ENCODE measurements around the gene KIF1B. TPM values are rescaled to one million over a fixed set of nuclear protein-coding genes. Genes with fewer than 3 reads are reported as not detected.

The KIF1B gene
- total and polyA plus RNA-seq, 2 experiments from 2014 or later, result 21.5 to 68.4 TPM

DNA sequence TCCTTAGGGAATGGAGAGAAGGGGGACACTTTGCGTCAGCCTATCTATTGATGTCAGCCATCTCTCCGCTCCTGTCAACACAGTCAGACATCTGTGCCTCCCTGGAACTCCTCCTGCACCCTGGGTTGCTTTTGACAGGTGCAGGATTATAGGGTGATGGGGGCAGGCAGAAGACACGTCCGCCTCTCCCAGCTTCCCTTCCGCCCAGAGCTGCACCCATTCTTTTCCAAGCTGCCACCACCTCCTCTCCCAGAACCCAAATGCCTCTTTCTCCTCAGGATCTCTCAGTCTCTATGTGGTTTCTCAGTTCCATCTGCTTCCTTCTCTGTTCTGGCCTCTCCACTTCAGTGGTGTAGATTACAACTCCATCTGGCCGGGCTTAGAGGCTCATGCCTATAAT lies 17.1 kb upstream of the KIF1B start:
- Mint-ChIP-seq H3K27me3 (ENCODE audit: insufficient read depth, low read depth, poor library complexity) (peaks cover 5% of the 10 kb centered on the region), H3K36me3 (ENCODE audit: low read depth) (no peaks in the 10 kb centered on the region), H3K4me1 (peaks cover 3% of the 10 kb centered on the region), H3K4me3 (no peak overlapping the region), H3K27ac (no peak overlapping the region), H3K9me3 (peaks cover 6% of the 10 kb centered on the region; the same call in 2 of the 3 replicates)
- Histone ChIP-seq H3K4me1 (ENCODE audit: insufficient read depth) (no peaks in the 10 kb centered on the region; the same call in 1 of the 2 replicates), H3K4me2 (no peak overlapping the region), H2AFZ (no peak overlapping the region), H3K9me2 (ENCODE audit: insufficient read depth) (no peaks in the 10 kb centered on the region), H3K27me3 (ENCODE audit: insufficient read depth) (no peaks in the 10 kb centered on the region), H3K36me3 (ENCODE audit: insufficient read depth) (no peaks in the 10 kb centered on the region), H3K4me3 (no peak overlapping the region), H3K27ac (ENCODE audit: low read depth) (no peak overlapping the region), H4K20me1 (replicated peaks; ENCODE audit: insufficient read depth) (no peaks in the 10 kb centered on the region), H3K79me2 (replicated peaks; ENCODE audit: insufficient read depth) (no peaks in the 10 kb centered on the region), H3F3A (replicated peaks; ENCODE audit: low read depth) (no peaks in the 10 kb centered on the region)
- no peak for DNase-seq (ENCODE audit: low spot score)
- ATAC-seq, result no peak
- no peak for TF ChIP-seq ZNF462 (CRISPR knock-in tag; IDR thresholded peaks at IDR 0.05)
- TF ChIP-seq, protein P1, sequence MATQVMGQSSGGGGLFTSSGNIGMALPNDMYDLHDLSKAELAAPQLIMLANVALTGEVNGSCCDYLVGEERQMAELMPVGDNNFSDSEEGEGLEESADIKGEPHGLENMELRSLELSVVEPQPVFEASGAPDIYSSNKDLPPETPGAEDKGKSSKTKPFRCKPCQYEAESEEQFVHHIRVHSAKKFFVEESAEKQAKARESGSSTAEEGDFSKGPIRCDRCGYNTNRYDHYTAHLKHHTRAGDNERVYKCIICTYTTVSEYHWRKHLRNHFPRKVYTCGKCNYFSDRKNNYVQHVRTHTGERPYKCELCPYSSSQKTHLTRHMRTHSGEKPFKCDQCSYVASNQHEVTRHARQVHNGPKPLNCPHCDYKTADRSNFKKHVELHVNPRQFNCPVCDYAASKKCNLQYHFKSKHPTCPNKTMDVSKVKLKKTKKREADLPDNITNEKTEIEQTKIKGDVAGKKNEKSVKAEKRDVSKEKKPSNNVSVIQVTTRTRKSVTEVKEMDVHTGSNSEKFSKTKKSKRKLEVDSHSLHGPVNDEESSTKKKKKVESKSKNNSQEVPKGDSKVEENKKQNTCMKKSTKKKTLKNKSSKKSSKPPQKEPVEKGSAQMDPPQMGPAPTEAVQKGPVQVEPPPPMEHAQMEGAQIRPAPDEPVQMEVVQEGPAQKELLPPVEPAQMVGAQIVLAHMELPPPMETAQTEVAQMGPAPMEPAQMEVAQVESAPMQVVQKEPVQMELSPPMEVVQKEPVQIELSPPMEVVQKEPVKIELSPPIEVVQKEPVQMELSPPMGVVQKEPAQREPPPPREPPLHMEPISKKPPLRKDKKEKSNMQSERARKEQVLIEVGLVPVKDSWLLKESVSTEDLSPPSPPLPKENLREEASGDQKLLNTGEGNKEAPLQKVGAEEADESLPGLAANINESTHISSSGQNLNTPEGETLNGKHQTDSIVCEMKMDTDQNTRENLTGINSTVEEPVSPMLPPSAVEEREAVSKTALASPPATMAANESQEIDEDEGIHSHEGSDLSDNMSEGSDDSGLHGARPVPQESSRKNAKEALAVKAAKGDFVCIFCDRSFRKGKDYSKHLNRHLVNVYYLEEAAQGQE (IDR thresholded peaks at IDR 0.05; ENCODE audit: unreplicated experiment), result no peak
- TF ChIP-seq EZH2 (IDR thresholded peaks at IDR 0.05; ENCODE audit: low read depth, unreplicated experiment), result no peak
- no peak for TF ChIP-seq JUNB (IDR thresholded peaks at IDR 0.05; ENCODE audit: unreplicated experiment)
- no peak for TF ChIP-seq ETS1 (IDR thresholded peaks at IDR 0.05)
- TF ChIP-seq NANOG (IDR thresholded peaks at IDR 0.05; ENCODE audit: borderline replicate concordance), result no peak
- no peak for TF ChIP-seq STAT1 (IDR thresholded peaks at IDR 0.05; ENCODE audit: unreplicated experiment)
- TF ChIP-seq CREB1 (CRISPR knock-in tag; IDR thresholded peaks at IDR 0.05; ENCODE audit: low read depth), result no peak
- TF ChIP-seq ZNF331 (CRISPR knock-in tag; IDR thresholded peaks at IDR 0.05; ENCODE audit: low read depth), result no peak
- TF ChIP-seq ZNF114 (CRISPR knock-in tag; IDR thresholded peaks at IDR 0.05), result no peak
- TF ChIP-seq EZH2phosphoT487 (IDR thresholded peaks at IDR 0.05; ENCODE audit: unreplicated experiment), result no peak
- TF ChIP-seq, protein P2, sequence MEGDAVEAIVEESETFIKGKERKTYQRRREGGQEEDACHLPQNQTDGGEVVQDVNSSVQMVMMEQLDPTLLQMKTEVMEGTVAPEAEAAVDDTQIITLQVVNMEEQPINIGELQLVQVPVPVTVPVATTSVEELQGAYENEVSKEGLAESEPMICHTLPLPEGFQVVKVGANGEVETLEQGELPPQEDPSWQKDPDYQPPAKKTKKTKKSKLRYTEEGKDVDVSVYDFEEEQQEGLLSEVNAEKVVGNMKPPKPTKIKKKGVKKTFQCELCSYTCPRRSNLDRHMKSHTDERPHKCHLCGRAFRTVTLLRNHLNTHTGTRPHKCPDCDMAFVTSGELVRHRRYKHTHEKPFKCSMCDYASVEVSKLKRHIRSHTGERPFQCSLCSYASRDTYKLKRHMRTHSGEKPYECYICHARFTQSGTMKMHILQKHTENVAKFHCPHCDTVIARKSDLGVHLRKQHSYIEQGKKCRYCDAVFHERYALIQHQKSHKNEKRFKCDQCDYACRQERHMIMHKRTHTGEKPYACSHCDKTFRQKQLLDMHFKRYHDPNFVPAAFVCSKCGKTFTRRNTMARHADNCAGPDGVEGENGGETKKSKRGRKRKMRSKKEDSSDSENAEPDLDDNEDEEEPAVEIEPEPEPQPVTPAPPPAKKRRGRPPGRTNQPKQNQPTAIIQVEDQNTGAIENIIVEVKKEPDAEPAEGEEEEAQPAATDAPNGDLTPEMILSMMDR (conservative IDR thresholded peaks at IDR 0.05; ENCODE audit: low read depth in 2 of 2), result no peak
- TF ChIP-seq POLR2AphosphoS5 (IDR thresholded peaks at IDR 0.05; ENCODE audit: low read depth), result no peak
